Measurements from ENCODE around the gene KRT73. TPM values are rescaled to one million over a fixed set of nuclear protein-coding genes. Genes with fewer than 3 reads are reported as not detected.

Gene KRT73
- total and polyA plus RNA-seq, 2 experiments from 2014 or later = not detected

GRCh38 chr12:52602552-52602951, 15.8 kb downstream of the KRT73 start (continued):
- TF ChIP-seq ZNF331 (CRISPR knock-in tag; IDR thresholded peaks at IDR 0.05; ENCODE audit: low read depth) (no peak), ETS1 (IDR thresholded peaks at IDR 0.05) (no peak), POLR2AphosphoS5 (IDR thresholded peaks at IDR 0.05; ENCODE audit: low read depth) (no peak)

- peaks cover 12% of the 10 kb centered on the region for H3K27me3 Mint-ChIP-seq (ENCODE audit: insufficient read depth, low read depth, poor library complexity)
- no peaks in the 10 kb centered on the region for H3F3A ChIP-seq (replicated peaks; ENCODE audit: low read depth)
- no peak for DNase-seq (ENCODE audit: low spot score)
- H3K36me3 Mint-ChIP-seq (ENCODE audit: low read depth) = no peaks in the 10 kb centered on the region
- peak overlapping the region; percentile 40; the same call in 1 of the 3 replicates for H3K4me3 Mint-ChIP-seq
- H3K4me3 ChIP-seq = peak overlapping the region; percentile 42; the same call in 1 of the 2 replicates
- H3K4me1 ChIP-seq (ENCODE audit: insufficient read depth) = no peaks in the 10 kb centered on the region
- peaks cover 24% of the 10 kb centered on the region for H3K27me3 ChIP-seq (ENCODE audit: insufficient read depth)
- no peaks in the 10 kb centered on the region; the same call in 2 of the 3 replicates for H3K9me3 Mint-ChIP-seq
- TF ChIP-seq ZNF462 (CRISPR knock-in tag; IDR thresholded peaks at IDR 0.05) (no peak), EZH2phosphoT487 (IDR thresholded peaks at IDR 0.05; ENCODE audit: unreplicated experiment) (no peak), EZH2 (IDR thresholded peaks at IDR 0.05; ENCODE audit: low read depth, unreplicated experiment) (no peak), ZNF114 (CRISPR knock-in tag; IDR thresholded peaks at IDR 0.05) (no peak), POLR2AphosphoS5 (IDR thresholded peaks at IDR 0.05; ENCODE audit: low read depth) (no peak)
- H3K27ac Mint-ChIP-seq = no peak overlapping the region
- no peak; the same call in 2 of the 3 replicates for ATAC-seq
- H3K9me2 ChIP-seq (ENCODE audit: insufficient read depth) = no peaks in the 10 kb centered on the region
- peak overlapping the region; percentile 62 for H3K4me2 ChIP-seq
- no peaks in the 10 kb centered on the region for H4K20me1 ChIP-seq (replicated peaks; ENCODE audit: insufficient read depth)
- H2AFZ ChIP-seq = peak overlapping the region; percentile 84
- no peaks in the 10 kb centered on the region for H3K36me3 ChIP-seq (ENCODE audit: insufficient read depth)
- no peak overlapping the region for H3K27ac ChIP-seq (ENCODE audit: low read depth)
- H3K79me2 ChIP-seq (replicated peaks; ENCODE audit: insufficient read depth) = no peaks in the 10 kb centered on the region
- no peaks in the 10 kb centered on the region for H3K4me1 Mint-ChIP-seq
Measured at GRCh38 chr12:52601671-52602070, 16.7 kb downstream of the KRT73 start.

All from GM23338 (cell line).